Peyer's patch (tissue), 4 donors: Measurements from ENCODE around the gene KAT5. TPM values are rescaled to one million over a fixed set of nuclear protein-coding genes. Genes with fewer than 3 reads are reported as not detected.
A peak's percentile ranks its signal among the peaks of the same experiment; 100 is the strongest.

ENCODE experiments used
- DNase-seq, 3 donors: peaks; one replicate each; pipeline ENCODE4 v3.0.0-alpha.2; 2017 to 2019
- H3K27ac ChIP-seq, 4 donors: fragments of 200-600 bp; sonication (generic); one replicate each; pipeline ENCODE4 v1.5.1; 2016 to 2019
- H3K27me3 ChIP-seq, 2 donors: fragments of 200-600 bp; sonication (generic); one replicate each; pipeline ENCODE4 v1.5.1; 2019
- H3K36me3 ChIP-seq, 3 donors: fragments of 200-600 bp; sonication (generic); one replicate each; pipeline ENCODE4 v1.5.1; 2016 to 2019
- H3K4me1 ChIP-seq, 4 donors: fragments of 200-600 bp; sonication (generic); one replicate each; pipeline ENCODE4 v1.5.1; 2016 to 2019
- H3K4me3 ChIP-seq, 4 donors: fragments of 200-600 bp; sonication (generic); 1 replicate in 3 of 4; 2 replicates in 1 of 4; pipeline ENCODE4 v1.5.1; 2016 to 2019; ENCODE audit warnings: mild to moderate bottlenecking in 1 of 4
- H3K9me3 ChIP-seq, 4 donors: fragments of 200-600 bp; sonication (generic); one replicate each; pipeline ENCODE4 v1.5.1; 2016 to 2019; ENCODE audit warnings: mild to moderate bottlenecking in 1 of 4
- POLR2A ChIP-seq, 2 donors: fragments of 450-650 bp; IDR thresholded peaks; one replicate each; pipeline ENCODE4 v1.5.1; 2017; ENCODE audit warnings: antibody characterized with exemption in 2 of 2, mild to moderate bottlenecking in 2 of 2, moderate library complexity in 2 of 2
- total RNA-seq, 4 donors: library from RNA; depleted of rRNA; stranded (reverse); fragments of >200 nt; gene quantifications; one replicate each; pipeline ENCODE4 v1.1.0, GENCODE V29; 2016
- TF ChIP-seq, protein P1 (sequence below), 6 experiments: fragments of 450-650 bp in 4 of 6; fragments of 200-600 bp in 2 of 6; sonication (generic) in 1 of 6; IDR thresholded peaks; one replicate each; pipeline ENCODE4 v1.5.1; 2017 to 2019; ENCODE audit warnings: antibody characterized with exemption in 6 of 6, mild to moderate bottlenecking in 3 of 6, moderate library complexity in 1 of 6

Gene KAT5
- total RNA-seq, 4 donors from 2014 or later, result 55.9 to 137 (median 80.3) TPM

DNA sequence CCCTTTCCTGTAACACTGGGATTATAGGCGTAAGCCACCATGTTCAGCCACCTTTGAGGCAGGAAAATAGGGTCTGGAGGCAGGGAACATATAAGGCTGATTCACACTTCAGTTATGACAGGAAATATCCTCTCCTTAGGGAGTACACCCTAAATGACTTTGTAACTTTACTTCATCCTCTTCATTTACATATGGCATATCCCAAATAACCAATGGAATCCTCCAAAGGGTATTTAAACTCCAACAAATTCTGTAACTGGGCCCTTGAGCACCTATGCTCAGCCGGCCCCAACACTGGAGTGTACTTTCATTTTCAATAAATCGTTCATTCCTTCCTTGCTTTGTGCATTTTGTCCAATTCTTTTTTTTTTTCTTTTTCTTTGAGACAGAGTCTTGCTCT lies 1.6 kb upstream of the KAT5 start:
- peaks cover 0 to 25% (median 0%) of the 10 kb centered on the region in 3 donors for H3K36me3 ChIP-seq
- H3K27ac ChIP-seq, result peak overlapping the region in 1 of 4 donors; percentile 98
- TF ChIP-seq, protein P1, sequence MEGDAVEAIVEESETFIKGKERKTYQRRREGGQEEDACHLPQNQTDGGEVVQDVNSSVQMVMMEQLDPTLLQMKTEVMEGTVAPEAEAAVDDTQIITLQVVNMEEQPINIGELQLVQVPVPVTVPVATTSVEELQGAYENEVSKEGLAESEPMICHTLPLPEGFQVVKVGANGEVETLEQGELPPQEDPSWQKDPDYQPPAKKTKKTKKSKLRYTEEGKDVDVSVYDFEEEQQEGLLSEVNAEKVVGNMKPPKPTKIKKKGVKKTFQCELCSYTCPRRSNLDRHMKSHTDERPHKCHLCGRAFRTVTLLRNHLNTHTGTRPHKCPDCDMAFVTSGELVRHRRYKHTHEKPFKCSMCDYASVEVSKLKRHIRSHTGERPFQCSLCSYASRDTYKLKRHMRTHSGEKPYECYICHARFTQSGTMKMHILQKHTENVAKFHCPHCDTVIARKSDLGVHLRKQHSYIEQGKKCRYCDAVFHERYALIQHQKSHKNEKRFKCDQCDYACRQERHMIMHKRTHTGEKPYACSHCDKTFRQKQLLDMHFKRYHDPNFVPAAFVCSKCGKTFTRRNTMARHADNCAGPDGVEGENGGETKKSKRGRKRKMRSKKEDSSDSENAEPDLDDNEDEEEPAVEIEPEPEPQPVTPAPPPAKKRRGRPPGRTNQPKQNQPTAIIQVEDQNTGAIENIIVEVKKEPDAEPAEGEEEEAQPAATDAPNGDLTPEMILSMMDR (IDR thresholded peaks at IDR 0.05), result no peak
- TF ChIP-seq POLR2A (IDR thresholded peaks at IDR 0.05), result no peak
- no peak for DNase-seq
- H3K9me3 ChIP-seq, result no peaks in the 10 kb centered on the region
- H3K27me3 ChIP-seq, result no peaks in the 10 kb centered on the region
- peaks cover 0 to 18% (median 9%) of the 10 kb centered on the region in 4 donors for H3K4me1 ChIP-seq
- H3K4me3 ChIP-seq, result no peak overlapping the region

DNA sequence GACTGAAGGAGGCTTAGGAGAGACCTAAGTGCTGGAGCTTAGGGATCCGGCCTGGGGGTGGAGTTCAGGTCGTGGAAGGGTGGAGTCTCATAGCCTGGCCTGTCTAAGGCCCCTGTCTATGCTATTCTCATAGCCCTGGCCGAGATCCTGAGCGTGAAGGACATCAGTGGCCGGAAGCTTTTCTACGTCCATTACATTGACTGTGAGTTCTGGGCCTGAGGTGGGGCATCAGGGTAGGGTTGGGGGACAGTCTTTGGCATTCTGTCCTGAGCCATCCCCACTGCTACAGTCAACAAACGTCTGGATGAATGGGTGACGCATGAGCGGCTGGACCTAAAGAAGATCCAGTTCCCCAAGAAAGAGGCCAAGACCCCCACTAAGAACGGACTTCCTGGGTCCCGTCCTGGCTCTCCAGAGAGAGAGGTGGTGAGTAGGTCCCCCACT lies 603 bp downstream of the KAT5 start:
- Histone ChIP-seq H3K36me3 (peaks cover 0 to 47% (median 0%) of the 10 kb centered on the region in 3 donors), H3K27me3 (no peaks in the 10 kb centered on the region), H3K4me1 (peaks cover 0 to 15% (median 7%) of the 10 kb centered on the region in 4 donors), H3K27ac (peak overlapping the region; percentile 97 to 99 (median 98)), H3K4me3 (peak overlapping the region; percentile 69 to 91 (median 79)), H3K9me3 (no peaks in the 10 kb centered on the region)
- DNase-seq, result no peak
- TF ChIP-seq, protein P1 (IDR thresholded peaks at IDR 0.05), result no peak
- TF ChIP-seq POLR2A (IDR thresholded peaks at IDR 0.05), result no peak

DNA sequence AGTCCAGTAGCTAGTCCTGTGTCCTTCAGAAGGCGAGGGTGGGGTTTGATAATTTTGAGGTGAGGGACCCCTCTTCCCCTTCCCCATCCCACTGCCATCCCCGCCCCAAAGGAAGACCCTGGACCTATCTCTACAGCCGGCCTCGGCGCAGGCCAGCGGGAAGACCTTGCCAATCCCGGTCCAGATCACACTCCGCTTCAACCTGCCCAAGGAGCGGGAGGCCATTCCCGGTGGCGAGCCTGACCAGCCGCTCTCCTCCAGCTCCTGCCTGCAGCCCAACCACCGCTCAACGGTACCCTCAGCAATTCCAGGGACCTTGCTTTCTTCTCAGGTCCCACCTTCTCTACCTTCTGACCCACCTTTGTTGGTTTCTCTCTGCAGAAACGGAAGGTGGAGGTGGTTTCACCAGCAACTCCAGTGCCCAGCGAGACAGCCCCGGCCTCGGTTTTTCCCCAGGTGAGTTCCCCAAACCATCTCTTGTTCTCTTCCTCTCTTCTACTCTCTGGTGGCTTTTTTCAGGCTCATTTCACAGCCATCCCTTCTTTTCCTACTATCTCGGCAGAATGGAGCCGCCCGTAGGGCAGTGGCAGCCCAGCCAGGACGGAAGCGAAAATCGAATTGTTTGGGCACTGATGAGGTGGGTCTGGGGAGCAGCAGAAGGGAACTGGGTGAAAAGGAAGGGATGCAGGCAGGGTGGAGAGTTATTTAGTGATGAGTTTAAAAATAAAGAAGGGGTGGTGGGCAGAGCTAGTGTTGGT lies 1.3 kb downstream of the KAT5 start:
- Histone ChIP-seq H3K27me3 (no peaks in the 10 kb centered on the region), H3K36me3 (peaks cover 0 to 54% (median 0%) of the 10 kb centered on the region in 3 donors), H3K4me1 (peaks cover 0 to 20% (median 7%) of the 10 kb centered on the region in 4 donors), H3K9me3 (no peaks in the 10 kb centered on the region), H3K4me3 (peak overlapping the region in 1 of 4 donors; percentile 69), H3K27ac (peak overlapping the region in 2 of 4 donors; percentile 97 to 98)
- no peak for TF ChIP-seq POLR2A (IDR thresholded peaks at IDR 0.05)
- TF ChIP-seq, protein P1 (IDR thresholded peaks at IDR 0.05), result no peak
- no peak for DNase-seq

DNA sequence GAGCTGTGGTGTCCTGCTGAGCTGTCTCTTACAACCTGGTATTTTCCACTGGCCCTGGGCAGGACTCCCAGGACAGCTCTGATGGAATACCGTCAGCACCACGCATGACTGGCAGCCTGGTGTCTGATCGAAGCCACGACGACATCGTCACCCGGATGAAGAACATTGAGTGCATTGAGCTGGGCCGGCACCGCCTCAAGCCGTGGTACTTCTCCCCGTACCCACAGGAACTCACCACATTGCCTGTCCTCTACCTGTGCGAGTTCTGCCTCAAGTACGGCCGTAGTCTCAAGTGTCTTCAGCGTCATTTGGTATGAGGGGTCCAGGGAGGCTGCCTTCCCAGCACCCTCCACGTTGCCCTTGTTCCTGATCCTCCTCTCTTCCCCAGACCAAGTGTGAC lies 2.4 kb downstream of the KAT5 start:
- Histone ChIP-seq H3K9me3 (no peaks in the 10 kb centered on the region), H3K4me1 (peaks cover 3 to 30% (median 12%) of the 10 kb centered on the region in 4 donors), H3K4me3 (no peak overlapping the region), H3K27ac (no peak overlapping the region), H3K36me3 (peaks cover 0 to 64% (median 0%) of the 10 kb centered on the region in 3 donors), H3K27me3 (no peaks in the 10 kb centered on the region)
- DNase-seq, result no peak
- TF ChIP-seq POLR2A (IDR thresholded peaks at IDR 0.05), result no peak
- TF ChIP-seq, protein P1 (IDR thresholded peaks at IDR 0.05), result no peak

DNA sequence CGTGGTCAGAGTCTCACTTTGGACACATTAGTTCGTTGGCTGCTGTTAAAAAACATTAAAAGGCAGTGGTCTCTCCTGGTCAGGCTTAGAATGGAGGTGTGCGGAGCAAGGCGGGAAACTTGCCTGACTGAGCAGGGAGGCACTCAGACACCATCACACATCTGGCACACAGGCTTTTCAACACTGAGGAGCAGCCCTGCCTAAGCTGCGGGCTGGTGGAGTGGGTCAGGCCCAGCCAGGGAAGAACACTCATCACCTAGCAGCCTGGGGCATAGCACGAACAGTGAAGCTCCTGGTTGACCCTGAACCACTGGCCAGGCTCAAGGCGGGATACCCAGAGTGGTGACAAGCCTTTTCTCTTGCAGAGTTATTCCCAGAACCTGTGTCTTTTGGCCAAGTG lies 4.2 kb downstream of the KAT5 start:
- H3K4me3 ChIP-seq, result no peak overlapping the region
- no peak overlapping the region for H3K27ac ChIP-seq
- peaks cover 0 to 64% (median 0%) of the 10 kb centered on the region in 3 donors for H3K36me3 ChIP-seq
- DNase-seq, result no peak
- no peaks in the 10 kb centered on the region for H3K27me3 ChIP-seq
- no peaks in the 10 kb centered on the region for H3K9me3 ChIP-seq
- peaks cover 3 to 36% (median 17%) of the 10 kb centered on the region in 4 donors for H3K4me1 ChIP-seq
- TF ChIP-seq, protein P1 (IDR thresholded peaks at IDR 0.05), result no peak
- no peak for TF ChIP-seq POLR2A (IDR thresholded peaks at IDR 0.05)
